Psoas muscle (tissue), 8 donors: Measurements from ENCODE around the gene DLL3. TPM values are rescaled to one million over a fixed set of nuclear protein-coding genes. Genes with fewer than 3 reads are reported as not detected.

Experiments
- ATAC-seq, 4 donors: fragments of 200-7000 bp; cut with Tn5 transposase; one replicate each; pipeline ENCODE4 v1.9.1; 2020; ENCODE audit warnings: moderate library complexity in 3 of 4, mild to moderate bottlenecking in 2 of 4
- DNase-seq, 2 donors: peaks; one replicate each; pipeline ENCODE4 v3.0.0-alpha.2; 2020
- H3K27ac ChIP-seq: fragments of 200-600 bp; one replicate; pipeline ENCODE4 v1.8.0; 2022
- H3K27me3 ChIP-seq, 3 donors: fragments of 200-600 bp in 1 of 3; one replicate each; pipeline versions ENCODE4 v1.6.1 to v1.8.0; 2013 to 2022; ENCODE audit warnings: low read length in 2 of 3, mild to moderate bottlenecking in 2 of 3, moderate library complexity in 1 of 3; ENCODE audit not compliant: insufficient read depth in 3 of 3
- H3K36me3 ChIP-seq, 2 donors: fragments of 200-600 bp in 1 of 2; one replicate each; pipeline versions ENCODE4 v1.6.1 to v1.8.0; 2013 to 2022; ENCODE audit warnings: low read depth in 1 of 2, mild to moderate bottlenecking in 1 of 2, moderate library complexity in 1 of 2; ENCODE audit not compliant: insufficient read depth in 1 of 2
- H3K4me1 ChIP-seq: fragments of 200-600 bp; one replicate; pipeline ENCODE4 v1.8.0; 2022
- H3K4me3 ChIP-seq: fragments of 200-600 bp; one replicate; pipeline ENCODE4 v1.8.0; 2022; ENCODE audit warnings: mild to moderate bottlenecking
- H3K9me3 ChIP-seq: fragments of 200-600 bp; one replicate; pipeline ENCODE4 v1.8.0; 2022
- CTCF ChIP-seq: fragments of 200-600 bp; IDR thresholded peaks from one replicate; pipeline ENCODE4 v1.8.0; 2022; ENCODE audit warnings: antibody characterized with exemption
- WGBS, 3 donors: extraction: QIAGEN DNeasy Blood & Tissue Kit; methylation state at CpG; one replicate each; pipeline versions ENCODE4 v1.1.6 to v1.1.7; 2013; 5-methylcytosine and 5-hydroxymethylcytosine counted together
- intact Hi-C, 2 donors: fragments of 100-400 bp; cut with DNase I; formaldehyde crosslinking; loops; one replicate each; pipeline versions ENCODE4 v1.11.0 to v1.14.2; 2022
- polyA plus RNA-seq, 3 donors: library from polyadenylated mRNA; stranded (reverse); fragments of 200-250 nt; gene quantifications; one replicate each; pipeline ENCODE4 v1.2.3, GENCODE V29; 2013
- total RNA-seq, 4 donors: library from RNA; stranded (reverse); fragmentation: NEBNext Ultra II Directional in 2 of 4; extraction: Animal tissue kit (Norgen Biotek cat#: 25700) in 2 of 4; gene quantifications; one replicate each; pipeline versions ENCODE4 v1.2.1 to v1.2.4, GENCODE V29; 2021 to 2023
- donor health status: healthy with polysubstance abuse.
- donor health status: DM: no; HTN: no; CAD: no; lungs with moderate emphysema.
- donor health status: Bipolar disorder and iron deficiency.
- donor health status: healthy.
- donor health status: DM: yes; HTN: yes; CAD: no.
- donor health status: DM: no; HTN: no; CAD: no.
- donor health status: DM: no; HTN: no; CAD: no.
- donor health status: DM: yes; HTN: yes; CAD: no.

Gene DLL3
- total and polyA plus RNA-seq, 7 donors = 0.03 to 0.14 TPM; not detected in 5

GRCh38 chr19:39470724-39471339, 27.9 kb upstream of the DLL3 start:
- DNase-seq = peak in 1 of 2 donors; percentile 18
- Histone ChIP-seq H3K27me3 (no peaks in the 10 kb centered on the region), H3K36me3 (peaks cover 20 to 100% of the 10 kb centered on the region in 2 donors), H3K9me3 (no peaks in the 10 kb centered on the region), H3K4me1 (no peaks in the 10 kb centered on the region), H3K4me3 (no peak overlapping the region), H3K27ac (no peak overlapping the region)
- WGBS, 3 donors = 81 to 88% (median 84%) methylated on average over 7 of the region's 7 CpGs
- TF ChIP-seq CTCF = no peak
- no peak for ATAC-seq
- intact Hi-C loops = no loop called here

GRCh38 chr19:39471756-39472536, 26.8 kb upstream of the DLL3 start:
- WGBS, 3 donors = 88 to 93% (median 89%) methylated on average over 8 of the region's 8 CpGs
- H3K4me1 ChIP-seq = no peaks in the 10 kb centered on the region
- intact Hi-C loops = no loop called here
- no peak overlapping the region for H3K27ac ChIP-seq
- no peak for TF ChIP-seq CTCF
- H3K27me3 ChIP-seq = no peaks in the 10 kb centered on the region
- no peak overlapping the region for H3K4me3 ChIP-seq
- ATAC-seq (no peak), DNase-seq (peak in 1 of 2 donors; percentile 12)
- H3K9me3 ChIP-seq = no peaks in the 10 kb centered on the region
- H3K36me3 ChIP-seq = peaks cover 20 to 99% of the 10 kb centered on the region in 2 donors

GRCh38 chr19:39472746-39473442, 25.9 kb upstream of the DLL3 start:
- Histone ChIP-seq H3K4me1 (no peaks in the 10 kb centered on the region), H3K36me3 (peaks cover 14 to 95% of the 10 kb centered on the region in 2 donors), H3K27me3 (no peaks in the 10 kb centered on the region), H3K4me3 (no peak overlapping the region), H3K27ac (no peak overlapping the region), H3K9me3 (no peaks in the 10 kb centered on the region)
- intact Hi-C loops = no loop called here
- no peak for ATAC-seq
- peak in 1 of 2 donors; percentile 51 for DNase-seq
- no peak for TF ChIP-seq CTCF
- WGBS, 3 donors = 83 to 88% (median 88%) methylated on average over 28 to 32 of the region's 32 CpGs

GRCh38 chr19:39473443-39473960, 25.2 kb upstream of the DLL3 start:
- DNase-seq = peak in 1 of 2 donors; percentile 39
- no peak overlapping the region for H3K4me3 ChIP-seq
- no peak overlapping the region for H3K27ac ChIP-seq
- ATAC-seq = no peak
- H3K36me3 ChIP-seq = peaks cover 12 to 89% of the 10 kb centered on the region in 2 donors
- no peaks in the 10 kb centered on the region for H3K27me3 ChIP-seq
- no peaks in the 10 kb centered on the region for H3K4me1 ChIP-seq
- H3K9me3 ChIP-seq = no peaks in the 10 kb centered on the region
- intact Hi-C loops = no loop called here
- 83 to 90% (median 83%) methylated on average over 10 to 11 of the region's 11 CpGs for WGBS, 3 donors
- TF ChIP-seq CTCF = no peak
